IPS DF 19.7 (cell line): ENCODE data around the gene TMEM258.

Source experiments
- DNase-seq: peaks from one replicate; pipeline ENCODE4 v3.0.0-alpha.2; 2013; ENCODE audit warnings: low read depth, low spot score

The TMEM258 gene

GRCh38 chr11:61757213-61757862, 35.1 kb downstream of the TMEM258 start:
- no peak for DNase-seq

DNA sequence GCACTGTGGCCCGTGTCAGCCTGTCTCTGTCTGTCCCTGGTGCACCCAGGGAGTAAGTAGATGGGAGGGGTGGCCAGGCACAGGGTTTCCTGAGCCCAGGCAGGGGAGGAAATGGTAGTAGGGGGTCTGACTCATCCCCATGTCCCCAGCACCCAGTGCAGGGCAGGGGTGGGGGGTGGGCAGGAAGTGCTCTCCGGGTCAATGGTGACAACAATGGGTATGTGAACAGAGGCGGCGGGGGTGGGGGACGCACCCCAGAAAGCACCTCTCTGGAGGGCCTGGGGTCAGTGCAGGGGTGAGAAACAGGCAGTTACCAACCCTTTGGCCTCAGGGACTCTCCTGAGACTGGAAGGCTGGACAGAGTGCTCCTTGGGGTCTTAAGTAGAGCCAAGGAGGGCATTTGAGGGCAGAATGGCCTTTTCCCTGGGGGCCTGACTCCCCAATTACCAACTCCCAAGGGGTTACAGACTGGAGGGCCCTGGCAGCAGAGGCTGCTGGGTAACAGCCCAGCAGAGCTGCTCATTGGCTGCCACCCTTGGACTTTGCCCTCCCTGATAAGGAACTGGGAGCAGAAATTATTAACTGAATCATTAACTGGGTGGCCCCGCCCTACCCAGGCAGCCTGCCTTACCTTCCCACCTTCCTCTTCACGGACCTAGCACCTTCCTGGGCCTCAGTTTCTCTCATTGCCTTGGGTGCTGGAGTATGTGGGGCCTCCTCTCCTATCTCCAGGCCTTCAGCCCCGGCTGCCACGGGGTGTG, 35.8 kb downstream of the TMEM258 start:
- DNase-seq = no peak

DNA sequence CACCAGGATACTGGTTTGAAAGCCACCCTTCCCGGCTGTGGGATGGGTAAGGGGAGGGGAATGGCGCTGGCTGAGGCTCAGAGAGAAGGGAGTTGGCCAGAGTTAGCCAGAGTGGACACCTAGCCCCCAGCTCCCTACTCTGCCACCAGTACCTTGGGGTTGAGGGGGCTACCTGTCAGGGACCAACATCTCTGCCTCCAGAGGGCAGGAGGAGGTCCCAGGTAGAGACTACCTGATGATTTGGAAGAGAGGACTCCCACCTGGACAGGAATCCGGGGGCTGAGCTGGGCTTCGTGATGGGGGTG, 36.3 kb downstream of the TMEM258 start:
- DNase-seq = no peak

DNA sequence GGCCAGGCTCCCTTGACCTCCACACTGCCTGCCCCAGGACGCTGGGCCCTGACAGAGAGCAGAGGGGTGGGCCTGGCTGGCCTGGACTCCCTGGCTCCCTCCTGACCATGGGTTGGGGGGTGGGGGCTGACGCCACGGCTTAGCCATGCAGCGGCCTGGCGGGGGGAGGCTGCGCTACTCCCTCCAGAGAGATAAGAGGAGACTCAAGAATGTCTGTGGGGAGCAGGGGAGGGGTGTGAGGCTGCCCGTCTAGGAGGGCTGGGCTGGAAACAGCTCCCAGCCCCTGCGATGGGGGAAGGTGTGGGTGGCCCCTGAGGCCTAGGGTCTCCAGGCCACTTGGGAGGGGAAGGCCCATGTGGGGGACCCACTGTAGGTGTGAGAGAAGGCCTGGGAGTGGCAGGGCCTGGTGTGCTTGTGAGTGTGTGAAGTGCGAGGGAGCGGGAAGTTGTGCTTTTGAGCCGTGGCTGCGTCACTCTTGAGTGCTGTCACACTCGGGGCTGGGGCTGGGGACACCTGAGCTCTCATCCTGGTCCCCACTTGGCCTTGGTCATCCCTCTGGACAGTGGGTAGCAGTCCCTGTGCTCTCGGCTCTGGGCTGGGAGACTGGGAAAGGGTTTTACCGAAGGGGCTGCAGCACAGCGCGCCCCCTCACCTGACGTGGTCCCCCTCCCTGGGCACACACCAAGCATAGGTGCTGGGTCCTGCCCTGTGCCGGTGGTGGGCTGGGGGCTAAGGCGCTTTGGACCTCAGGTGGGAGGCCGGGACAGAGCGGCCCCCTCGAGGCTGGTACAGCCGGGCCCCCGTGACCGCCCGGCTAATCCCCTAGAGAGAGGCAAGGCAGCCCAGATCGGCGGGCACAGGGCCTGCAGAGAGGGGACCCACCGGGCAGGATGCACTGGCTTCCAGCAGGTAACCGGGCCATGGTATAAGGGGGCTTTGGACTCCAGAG, 37.6 kb downstream of the TMEM258 start:
- no peak for DNase-seq

DNA sequence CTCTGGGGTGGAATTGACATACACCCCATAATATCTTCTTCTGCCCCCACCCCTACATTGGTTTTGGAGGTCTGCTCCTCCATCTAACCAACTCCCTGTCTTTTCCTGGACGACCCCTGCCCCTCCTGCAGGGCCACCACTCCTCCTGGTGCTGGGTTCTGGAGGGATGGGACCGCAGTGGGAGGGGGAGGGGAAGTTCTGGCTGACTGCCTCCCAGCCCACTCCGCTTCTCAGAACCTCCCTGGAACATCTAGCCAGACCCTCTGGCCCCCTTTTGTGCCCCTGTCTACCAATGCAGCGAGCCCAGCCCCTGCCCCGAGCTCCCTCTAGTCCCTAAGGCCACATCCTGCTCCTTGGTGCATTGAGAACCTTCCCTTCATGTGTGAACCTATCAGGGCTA, 38.7 kb downstream of the TMEM258 start:
- DNase-seq = no peak

DNA sequence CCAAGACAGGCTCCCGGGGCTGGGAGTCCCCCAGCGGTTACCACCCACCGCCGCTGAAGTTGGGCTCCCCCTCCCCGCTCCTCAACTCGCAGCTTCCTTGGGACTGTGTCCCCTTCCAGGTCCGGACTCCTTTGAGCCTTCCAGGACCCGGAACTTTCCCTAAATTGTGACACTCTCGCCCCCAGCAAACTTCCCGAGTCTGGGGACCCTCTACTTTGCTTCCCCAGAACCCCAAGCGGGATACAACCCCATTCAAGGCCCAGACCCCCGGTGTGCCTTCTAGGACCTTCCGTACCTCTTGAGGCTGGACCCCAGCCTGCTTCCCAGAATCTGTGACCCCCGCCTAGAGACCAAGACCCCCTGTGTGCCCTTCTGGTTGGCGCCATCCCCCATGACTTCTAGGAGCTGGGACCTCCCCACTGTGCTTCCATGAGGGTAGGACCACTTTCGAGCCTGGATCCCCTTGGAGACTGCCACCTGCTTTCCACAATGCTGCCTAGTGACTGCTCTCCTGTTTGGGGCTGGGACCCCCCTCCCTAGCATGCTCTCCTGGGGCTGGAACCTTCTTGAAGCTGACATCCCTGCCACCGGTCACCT, 39.4 kb downstream of the TMEM258 start:
- no peak for DNase-seq

GRCh38 chr11:61752117-61752924, 40.1 kb downstream of the TMEM258 start, which contains the start of gene MYRF:
TSS of gene MYRF (plus strand) at chr11:61752636. CDS start at chr11:61752745, 109 bp downstream.
- DNase-seq = no peak

GRCh38 chr11:61751384-61751783, 41.0 kb downstream of the TMEM258 start:
- DNase-seq = no peak

DNA sequence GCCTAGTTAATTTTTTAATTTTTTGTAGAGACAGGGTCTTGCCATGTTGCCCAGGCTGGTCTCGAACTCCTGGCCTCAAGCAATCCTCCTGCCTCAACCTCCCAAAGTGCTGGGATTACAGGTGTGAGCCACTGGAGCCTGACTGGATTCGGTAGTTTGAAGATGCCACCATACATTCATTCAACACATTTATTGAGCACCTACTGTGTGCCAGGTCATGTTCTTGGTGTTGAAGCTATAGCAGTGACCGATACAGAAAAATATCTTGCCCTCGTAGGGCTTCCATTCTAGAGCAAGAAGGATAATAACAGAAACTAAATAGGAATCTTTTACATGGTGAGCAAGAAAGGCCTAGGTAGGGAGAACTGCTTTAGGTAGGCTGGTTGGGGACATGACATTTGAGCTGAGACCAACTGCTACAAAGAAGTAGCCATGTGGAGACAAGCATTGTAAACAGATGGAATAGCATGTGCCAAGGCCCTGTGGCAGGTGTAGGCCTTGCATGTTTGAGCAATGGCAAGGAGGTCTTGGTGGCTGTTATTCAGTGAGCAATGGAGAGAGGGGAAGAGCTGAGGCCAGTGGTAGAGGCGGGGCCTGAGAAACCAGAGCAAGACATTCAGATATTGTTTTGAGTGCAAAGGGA, 41.6 kb downstream of the TMEM258 start:
- DNase-seq = no peak

- DNase-seq = no peak
Observed at GRCh38 chr11:61749591-61750217, 42.7 kb downstream of the TMEM258 start.

- DNase-seq = no peak
Observed at GRCh38 chr11:61747967-61748285, 44.5 kb downstream of the TMEM258 start.

GRCh38 chr11:61747192-61747966, 45.0 kb downstream of the TMEM258 start:
- no peak for DNase-seq

GRCh38 chr11:61746442-61747191, 45.8 kb downstream of the TMEM258 start:
- no peak for DNase-seq

GRCh38 chr11:61745781-61746441, 46.5 kb downstream of the TMEM258 start:
- DNase-seq = no peak

DNA sequence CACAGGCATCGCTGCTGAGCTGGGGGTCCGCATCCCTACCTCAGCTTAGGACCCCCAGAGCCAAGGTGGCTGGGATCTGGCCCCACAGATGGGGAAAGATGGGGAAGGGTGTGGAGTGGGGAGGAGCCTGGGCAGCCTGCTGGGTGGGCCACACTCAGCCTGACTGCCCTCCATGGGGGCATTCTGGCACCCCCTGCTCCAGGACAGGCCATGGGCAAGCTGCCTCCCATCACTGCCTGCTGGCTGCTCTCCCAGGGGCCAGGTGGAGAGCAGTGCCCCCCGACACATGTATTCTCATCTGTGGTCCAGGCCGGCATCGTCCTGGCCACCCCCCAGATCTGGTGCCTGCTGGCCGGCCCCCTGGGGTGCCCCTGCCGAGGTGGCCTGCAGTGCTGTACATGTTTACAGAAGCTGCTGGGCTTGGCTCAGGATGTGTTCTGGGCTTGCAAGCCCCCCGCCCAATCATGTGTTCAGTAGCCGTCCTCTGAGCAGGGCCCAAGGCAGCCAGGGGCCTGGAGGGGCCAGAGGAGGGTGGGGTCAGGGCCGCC, 47.7 kb downstream of the TMEM258 start:
- no peak for DNase-seq

- no peak for DNase-seq
Observed at GRCh38 chr11:61744181-61744580, 48.2 kb downstream of the TMEM258 start.

DNA sequence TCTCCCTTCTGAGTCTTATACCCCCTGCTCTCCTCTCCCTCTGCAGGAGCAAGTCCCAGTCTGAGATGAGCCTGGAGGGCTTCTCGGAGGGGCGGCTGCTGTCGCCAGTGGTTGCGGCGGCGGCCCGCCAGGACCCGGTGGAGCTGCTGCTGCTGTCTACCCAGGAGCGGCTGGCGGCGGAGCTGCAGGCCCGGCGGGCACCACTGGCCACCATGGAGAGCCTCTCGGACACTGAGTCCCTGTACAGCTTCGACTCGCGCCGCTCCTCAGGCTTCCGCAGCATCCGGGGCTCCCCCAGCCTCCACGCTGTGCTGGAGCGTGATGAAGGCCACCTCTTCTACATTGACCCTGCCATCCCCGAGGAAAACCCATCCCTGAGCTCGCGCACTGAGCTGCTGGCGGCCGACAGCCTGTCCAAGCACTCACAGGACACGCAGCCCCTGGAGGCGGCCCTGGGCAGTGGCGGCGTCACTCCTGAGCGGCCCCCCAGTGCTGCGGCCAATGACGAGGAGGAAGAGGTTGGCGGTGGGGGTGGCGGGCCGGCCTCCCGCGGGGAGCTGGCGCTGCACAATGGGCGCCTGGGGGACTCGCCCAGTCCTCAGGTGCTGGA, 48.8 kb downstream of the TMEM258 start:
- no peak for DNase-seq
